Ascending aorta (tissue), 2 donors: Measurements from ENCODE around the gene METTL24. TPM values are rescaled to one million over a fixed set of nuclear protein-coding genes. Genes with fewer than 3 reads are reported as not detected.
A peak's percentile ranks its signal among the peaks of the same experiment; 100 is the strongest.

ENCODE experiments used
- DNase-seq, 2 donors: peaks; one replicate each; pipeline ENCODE4 v3.0.0-alpha.2; 2019; ENCODE audit warnings: low spot score in 2 of 2
- H3K27ac ChIP-seq, 2 donors: fragments of 200-600 bp; sonication (generic); one replicate each; pipeline ENCODE4 v1.5.1; 2016 to 2017; ENCODE audit warnings: mild to moderate bottlenecking in 1 of 2
- H3K27me3 ChIP-seq: fragments of 200-600 bp; sonication (generic); one replicate; pipeline ENCODE4 v1.5.1; 2017
- H3K36me3 ChIP-seq, 2 donors: fragments of 200-600 bp; sonication (generic); one replicate each; pipeline ENCODE4 v1.5.1; 2016
- H3K4me1 ChIP-seq, 2 donors: fragments of 200-600 bp; sonication (generic); one replicate each; pipeline ENCODE4 v1.5.1; 2016 to 2017; ENCODE audit warnings: mild to moderate bottlenecking in 1 of 2
- H3K4me3 ChIP-seq, 2 donors: fragments of 200-600 bp; sonication (generic); one replicate each; pipeline ENCODE4 v1.5.1; 2016 to 2017; ENCODE audit warnings: mild to moderate bottlenecking in 1 of 2
- H3K9me3 ChIP-seq, 2 donors: fragments of 200-600 bp; sonication (generic); one replicate each; pipeline ENCODE4 v1.5.1; 2016
- CTCF ChIP-seq, 3 experiments: fragments of 200-600 bp in 2 of 3; fragments of 450-650 bp in 1 of 3; sonication (generic) in 2 of 3; IDR thresholded peaks; one replicate each; pipeline ENCODE4 v1.5.1; 2016 to 2019; ENCODE audit warnings: antibody characterized with exemption in 3 of 3, mild to moderate bottlenecking in 1 of 3, moderate library complexity in 1 of 3
- intact Hi-C: fragments of 100-400 bp; cut with DNase I; formaldehyde crosslinking; loops from one replicate; pipeline ENCODE4 v1.15.1; 2023
- total RNA-seq: library from RNA; depleted of rRNA; stranded (reverse); fragments of >200 nt; gene quantifications from one replicate; pipeline ENCODE4 v1.1.0, GENCODE V29; 2016

Gene METTL24
- total RNA-seq, 1 donor from 2014 or later = 2.0 TPM

GRCh38 chr6:110368284-110368683 is 10.1 kb upstream of the METTL24 start:
- Histone ChIP-seq H3K27ac (no peak overlapping the region), H3K36me3 (no peaks in the 10 kb centered on the region), H3K4me1 (peaks cover 6 to 10% of the 10 kb centered on the region in 2 donors), H3K27me3 (no peaks in the 10 kb centered on the region), H3K4me3 (no peak overlapping the region), H3K9me3 (no peaks in the 10 kb centered on the region)
- no peak for DNase-seq
- intact Hi-C loops = loop anchor here (5.0 kb wide), 1 partner anchor 36 kb away; no protein-coding TSS in a partner anchor
- no peak for TF ChIP-seq CTCF (IDR thresholded peaks at IDR 0.05)

- intact Hi-C loops = loop anchor here (5.0 kb wide), 1 partner anchor 36 kb away; no protein-coding TSS in a partner anchor
- H3K4me3 ChIP-seq = no peak overlapping the region
Measured at GRCh38 chr6:110367825-110368224, 9.7 kb upstream of the METTL24 start.

GRCh38 chr6:110366975-110367374 is 8.8 kb upstream of the METTL24 start:
- Histone ChIP-seq H3K4me3 (no peak overlapping the region), H3K27ac (no peak overlapping the region), H3K36me3 (no peaks in the 10 kb centered on the region), H3K27me3 (no peaks in the 10 kb centered on the region), H3K9me3 (no peaks in the 10 kb centered on the region), H3K4me1 (peaks cover 6 to 13% of the 10 kb centered on the region in 2 donors)
- DNase-seq = no peak
- intact Hi-C loops = loop anchor here (5.0 kb wide), 1 partner anchor 35 kb away; no protein-coding TSS in a partner anchor
- no peak for TF ChIP-seq CTCF (IDR thresholded peaks at IDR 0.05)

More at GRCh38 chr6:110367825-110368224, 9.7 kb upstream of the METTL24 start:
- no peaks in the 10 kb centered on the region for H3K9me3 ChIP-seq
- no peaks in the 10 kb centered on the region for H3K36me3 ChIP-seq
- no peaks in the 10 kb centered on the region for H3K27me3 ChIP-seq
- peaks cover 6 to 13% of the 10 kb centered on the region in 2 donors for H3K4me1 ChIP-seq
- TF ChIP-seq CTCF (IDR thresholded peaks at IDR 0.05) = no peak
- DNase-seq = no peak
- H3K27ac ChIP-seq = no peak overlapping the region

- Histone ChIP-seq H3K36me3 (no peaks in the 10 kb centered on the region), H3K27ac (no peak overlapping the region), H3K9me3 (no peaks in the 10 kb centered on the region), H3K27me3 (no peaks in the 10 kb centered on the region), H3K4me1 (peaks cover 6 to 13% of the 10 kb centered on the region in 2 donors), H3K4me3 (no peak overlapping the region)
- no peak for DNase-seq
- no peak for TF ChIP-seq CTCF (IDR thresholded peaks at IDR 0.05)
- intact Hi-C loops = loop anchor here (5.0 kb wide), 1 partner anchor 34 kb away; no protein-coding TSS in a partner anchor
Measured at GRCh38 chr6:110366256-110366655, 8.1 kb upstream of the METTL24 start.

GRCh38 chr6:110364364-110365105 is 6.4 kb upstream of the METTL24 start:
- peak overlapping the region; percentile 66 to 86 for H3K27ac ChIP-seq
- intact Hi-C loops = loop anchor here (5.0 kb wide), 2 partner anchors 32 to 453 kb away; partner anchors contain the start of gene CDK19
- peaks cover 6 to 13% of the 10 kb centered on the region in 2 donors for H3K4me1 ChIP-seq
- H3K9me3 ChIP-seq = no peaks in the 10 kb centered on the region
- H3K4me3 ChIP-seq = no peak overlapping the region
- no peaks in the 10 kb centered on the region for H3K36me3 ChIP-seq
- no peak for TF ChIP-seq CTCF (IDR thresholded peaks at IDR 0.05)
- no peaks in the 10 kb centered on the region for H3K27me3 ChIP-seq
- no peak for DNase-seq
